Neural progenitor cell (in vitro differentiated cells): Measurements from ENCODE around the gene HKDC1. TPM values are rescaled to one million over a fixed set of nuclear protein-coding genes. Genes with fewer than 3 reads are reported as not detected.

Experiments used
- DNase-seq: peaks from one replicate; pipeline ENCODE4 v3.0.0-alpha.2; 2016; ENCODE audit warnings: low spot score
- H2AFZ ChIP-seq: fragments of 200-600 bp; sonication (generic); replicated peaks from 2 replicates; pipeline ENCODE4 v1.6.1; 2016; ENCODE audit warnings: antibody characterized with exemption
- H3F3A ChIP-seq: fragments of 200-600 bp; sonication (generic); 2 replicates; pipeline ENCODE4 v1.6.1; 2016; ENCODE audit warnings: antibody characterized with exemption, low read depth
- H3K27ac ChIP-seq: fragments of 200-600 bp; sonication (generic); 2 replicates; pipeline ENCODE4 v1.5.1; 2016; ENCODE audit warnings: mild to moderate bottlenecking
- H3K27me3 ChIP-seq: fragments of 200-600 bp; sonication (generic); 2 replicates; pipeline ENCODE4 v1.6.1; 2016; ENCODE audit warnings: mild to moderate bottlenecking, moderate library complexity
- H3K36me3 ChIP-seq: fragments of 200-600 bp; sonication (generic); 2 replicates; pipeline ENCODE4 v1.5.1; 2016
- H3K4me1 ChIP-seq: fragments of 200-600 bp; sonication (generic); 2 replicates; pipeline ENCODE4 v1.6.1; 2016; ENCODE audit warnings: mixed run types
- H3K4me2 ChIP-seq: fragments of 200-600 bp; sonication (generic); 2 replicates; pipeline ENCODE4 v1.6.1; 2016
- H3K4me3 ChIP-seq: fragments of 200-600 bp; sonication (generic); 2 replicates; pipeline ENCODE4 v1.5.1; 2016
- H3K79me2 ChIP-seq: fragments of 200-600 bp; sonication (generic); 2 replicates; pipeline ENCODE4 v1.6.1; 2016; ENCODE audit warnings: low read depth
- H3K9ac ChIP-seq: fragments of 200-600 bp; sonication (generic); 2 replicates; pipeline ENCODE4 v1.6.1; 2016
- H3K9me3 ChIP-seq: fragments of 200-600 bp; sonication (generic); 2 replicates; pipeline ENCODE4 v1.5.1; 2016; ENCODE audit warnings: low read depth
- H4K20me1 ChIP-seq: fragments of 200-600 bp; sonication (generic); 2 replicates; pipeline ENCODE4 v1.6.1; 2016; ENCODE audit warnings: low read depth
- H3K27ac Mint-ChIP-seq: 3 replicates; pipeline ENCODE4 v1.8.0; 2021; ENCODE audit warnings: mixed read lengths
- H3K27me3 Mint-ChIP-seq: 2 replicates; pipeline ENCODE4 v1.8.0; 2022; ENCODE audit warnings: low read depth, mild to moderate bottlenecking, inconsistent platforms, moderate library complexity, mixed read lengths; ENCODE audit not compliant: insufficient read depth
- H3K36me3 Mint-ChIP-seq: 3 replicates; pipeline ENCODE4 v1.8.0; 2021; ENCODE audit warnings: mixed read lengths
- H3K4me1 Mint-ChIP-seq: 3 replicates; pipeline ENCODE4 v1.8.0; 2021; ENCODE audit warnings: mixed read lengths
- H3K4me3 Mint-ChIP-seq: 3 replicates; pipeline ENCODE4 v1.8.0; 2021; ENCODE audit warnings: mild to moderate bottlenecking, moderate library complexity, mixed read lengths
- H3K9me3 Mint-ChIP-seq: 3 replicates; pipeline ENCODE4 v1.8.0; 2020; ENCODE audit warnings: mixed read lengths
- CTCF ChIP-seq: fragments of 200-600 bp; sonication (generic); IDR thresholded peaks from 2 replicates; pipeline ENCODE4 v1.5.1; 2017; ENCODE audit warnings: antibody characterized with exemption, mild to moderate bottlenecking
- EZH2 ChIP-seq: fragments of 200-600 bp; sonication (generic); IDR thresholded peaks from 2 replicates; pipeline ENCODE4 v1.6.1; 2017; ENCODE audit warnings: antibody characterized with exemption, mild to moderate bottlenecking, moderate library complexity
- EZH2phosphoT487 ChIP-seq: fragments of 200-600 bp; sonication (generic); IDR thresholded peaks from 2 replicates; pipeline ENCODE4 v1.6.1; 2017; ENCODE audit warnings: antibody characterized with exemption
- total RNA-seq: library from RNA; depleted of rRNA; stranded (reverse); fragments of >200 nt; gene quantifications from 2 replicates; pipeline ENCODE4 v1.2.3, GENCODE V29; 2015; ENCODE audit warnings: low replicate concordance

HKDC1 gene
- total RNA-seq, 1 donor from 2014 or later: 0.30 TPM

GRCh38 chr10:69315100-69315542, 95.0 kb downstream of the HKDC1 start:
- Histone ChIP-seq H3F3A (peaks cover 14% of the 10 kb centered on the region), H3K27ac (no peak overlapping the region), H3K4me3 (no peak overlapping the region), H3K79me2 (peaks cover 12% of the 10 kb centered on the region), H3K4me2 (no peak overlapping the region), H3K9ac (no peak overlapping the region), H3K36me3 (no peaks in the 10 kb centered on the region), H2AFZ (no peak overlapping the region), H3K9me3 (no peaks in the 10 kb centered on the region), H3K27me3 (no peaks in the 10 kb centered on the region), H4K20me1 (peaks cover 14% of the 10 kb centered on the region), H3K4me1 (peaks cover 19% of the 10 kb centered on the region)
- Mint-ChIP-seq H3K4me3 (no peak overlapping the region), H3K36me3 (no peaks in the 10 kb centered on the region), H3K9me3 (no peaks in the 10 kb centered on the region), H3K27me3 (peaks cover 14% of the 10 kb centered on the region), H3K27ac (no peak overlapping the region), H3K4me1 (peaks cover 26% of the 10 kb centered on the region)
- no peak for TF ChIP-seq EZH2phosphoT487
- TF ChIP-seq EZH2: no peak
- no peak for TF ChIP-seq CTCF
- DNase-seq: no peak

GRCh38 chr10:69315610-69316312, 95.6 kb downstream of the HKDC1 start:
- Histone ChIP-seq H3K79me2 (peaks cover 19% of the 10 kb centered on the region), H3K27me3 (no peaks in the 10 kb centered on the region), H4K20me1 (peaks cover 20% of the 10 kb centered on the region), H3K27ac (no peak overlapping the region), H2AFZ (no peak overlapping the region), H3K4me1 (peaks cover 19% of the 10 kb centered on the region), H3K4me3 (no peak overlapping the region), H3F3A (peaks cover 14% of the 10 kb centered on the region), H3K9me3 (no peaks in the 10 kb centered on the region), H3K36me3 (no peaks in the 10 kb centered on the region), H3K9ac (no peak overlapping the region), H3K4me2 (no peak overlapping the region)
- TF ChIP-seq EZH2 (no peak), EZH2phosphoT487 (no peak), CTCF (no peak)
- Mint-ChIP-seq H3K36me3 (no peaks in the 10 kb centered on the region), H3K27me3 (peaks cover 14% of the 10 kb centered on the region), H3K4me3 (no peak overlapping the region), H3K9me3 (no peaks in the 10 kb centered on the region), H3K4me1 (peaks cover 26% of the 10 kb centered on the region), H3K27ac (peak overlapping the region; percentile 54)
- no peak for DNase-seq

- DNase-seq: no peak
- Histone ChIP-seq H4K20me1 (peaks cover 20% of the 10 kb centered on the region), H3K9me3 (no peaks in the 10 kb centered on the region), H3F3A (peaks cover 14% of the 10 kb centered on the region), H3K36me3 (no peaks in the 10 kb centered on the region), H3K4me1 (peaks cover 19% of the 10 kb centered on the region), H3K27me3 (no peaks in the 10 kb centered on the region), H3K27ac (no peak overlapping the region), H3K9ac (no peak overlapping the region), H3K4me3 (no peak overlapping the region), H2AFZ (no peak overlapping the region), H3K4me2 (no peak overlapping the region), H3K79me2 (peaks cover 26% of the 10 kb centered on the region)
- Mint-ChIP-seq H3K9me3 (no peaks in the 10 kb centered on the region), H3K27me3 (peaks cover 14% of the 10 kb centered on the region), H3K36me3 (no peaks in the 10 kb centered on the region), H3K4me3 (no peak overlapping the region), H3K27ac (peak overlapping the region; percentile 54), H3K4me1 (peaks cover 28% of the 10 kb centered on the region)
- TF ChIP-seq CTCF (no peak), EZH2 (no peak), EZH2phosphoT487 (no peak)
These were observed 96.4 kb downstream of the HKDC1 start for GRCh38 chr10:69316313-69317059.

Other genes with a start within 250 kb of the HKDC1 start
- 27.3 and 44.9 TPM in 2 replicates for gene KIFBP, start 231.5 kb upstream of the HKDC1 start, total RNA-seq
- gene SRGN, start 132.2 kb upstream of the HKDC1 start, total RNA-seq: not detected in 2 replicates
- gene VPS26A, start 96.2 kb upstream of the HKDC1 start, total RNA-seq: 35.7 and 56.0 TPM in 2 replicates
- gene SUPV3L1, start 40.1 kb upstream of the HKDC1 start, total RNA-seq: 31.9 and 32.2 TPM in 2 replicates
- gene HK1, start 58.2 kb downstream of the HKDC1 start, total RNA-seq: 30.1 and 45.8 TPM in 2 replicates
- gene TACR2, start 196.6 kb downstream of the HKDC1 start, total RNA-seq: not detected in 2 replicates
- gene TSPAN15, start 231.1 kb downstream of the HKDC1 start, total RNA-seq: 6.8 and 8.7 TPM in 2 replicates